ENCODE measurements around the gene PCNX1.

The PCNX1 gene

DNA sequence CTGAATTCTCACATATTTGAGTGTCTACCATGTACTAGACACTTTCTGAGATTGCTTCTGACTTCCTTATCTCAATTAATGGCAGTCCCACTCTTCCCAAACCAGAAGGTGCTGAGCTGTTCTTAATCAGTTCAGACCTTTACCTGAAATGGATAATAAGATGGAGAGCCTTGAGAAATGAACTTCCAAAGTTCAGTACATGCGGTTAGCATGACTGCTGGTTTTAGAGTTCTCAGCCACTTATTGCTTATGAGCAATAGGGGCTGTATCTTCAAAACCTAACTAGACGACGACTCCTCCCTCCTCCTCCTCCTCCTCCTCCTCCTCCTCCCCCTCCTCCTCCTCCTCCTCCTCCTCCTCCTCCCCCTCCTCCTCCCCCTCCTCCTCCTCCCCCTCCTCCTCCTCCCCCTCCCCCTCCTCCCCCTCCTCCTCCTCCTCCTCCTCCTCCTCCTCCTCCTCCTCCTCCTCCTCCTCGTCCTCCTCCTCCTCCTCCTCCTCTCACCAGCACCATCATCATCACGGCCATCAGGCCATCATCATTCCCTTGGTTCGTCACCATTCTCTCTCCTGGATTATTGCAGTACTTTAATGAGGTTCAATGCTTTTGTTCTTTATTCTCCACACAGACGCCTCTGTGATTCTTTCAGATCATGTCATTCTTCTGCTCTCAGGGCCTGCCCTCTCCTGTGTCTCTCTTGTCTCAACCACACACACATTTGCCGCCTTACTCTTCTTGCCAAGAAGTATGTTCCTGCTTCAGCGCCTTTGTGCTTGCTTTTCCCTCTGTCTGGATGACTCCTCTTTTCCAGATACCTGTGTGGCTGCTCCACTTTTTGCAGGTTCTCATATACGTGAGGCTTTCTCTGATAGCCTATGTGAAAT lies 2.7 kb downstream of the PCNX1 start:
- in situ Hi-C loops (cut with HindIII; ENCODE audit: low sequenced_read_pairs): no loop called here
- no peak for DNase-seq (ENCODE audit: low read depth)
- TF ChIP-seq, protein P1, sequence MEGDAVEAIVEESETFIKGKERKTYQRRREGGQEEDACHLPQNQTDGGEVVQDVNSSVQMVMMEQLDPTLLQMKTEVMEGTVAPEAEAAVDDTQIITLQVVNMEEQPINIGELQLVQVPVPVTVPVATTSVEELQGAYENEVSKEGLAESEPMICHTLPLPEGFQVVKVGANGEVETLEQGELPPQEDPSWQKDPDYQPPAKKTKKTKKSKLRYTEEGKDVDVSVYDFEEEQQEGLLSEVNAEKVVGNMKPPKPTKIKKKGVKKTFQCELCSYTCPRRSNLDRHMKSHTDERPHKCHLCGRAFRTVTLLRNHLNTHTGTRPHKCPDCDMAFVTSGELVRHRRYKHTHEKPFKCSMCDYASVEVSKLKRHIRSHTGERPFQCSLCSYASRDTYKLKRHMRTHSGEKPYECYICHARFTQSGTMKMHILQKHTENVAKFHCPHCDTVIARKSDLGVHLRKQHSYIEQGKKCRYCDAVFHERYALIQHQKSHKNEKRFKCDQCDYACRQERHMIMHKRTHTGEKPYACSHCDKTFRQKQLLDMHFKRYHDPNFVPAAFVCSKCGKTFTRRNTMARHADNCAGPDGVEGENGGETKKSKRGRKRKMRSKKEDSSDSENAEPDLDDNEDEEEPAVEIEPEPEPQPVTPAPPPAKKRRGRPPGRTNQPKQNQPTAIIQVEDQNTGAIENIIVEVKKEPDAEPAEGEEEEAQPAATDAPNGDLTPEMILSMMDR (IDR thresholded peaks at IDR 0.05; ENCODE audit: low read depth, low read length, missing control alignments): no peak
- H3K4me3 ChIP-seq (ENCODE audit: low read depth, low read length): peak overlapping the region; percentile 74

DNA sequence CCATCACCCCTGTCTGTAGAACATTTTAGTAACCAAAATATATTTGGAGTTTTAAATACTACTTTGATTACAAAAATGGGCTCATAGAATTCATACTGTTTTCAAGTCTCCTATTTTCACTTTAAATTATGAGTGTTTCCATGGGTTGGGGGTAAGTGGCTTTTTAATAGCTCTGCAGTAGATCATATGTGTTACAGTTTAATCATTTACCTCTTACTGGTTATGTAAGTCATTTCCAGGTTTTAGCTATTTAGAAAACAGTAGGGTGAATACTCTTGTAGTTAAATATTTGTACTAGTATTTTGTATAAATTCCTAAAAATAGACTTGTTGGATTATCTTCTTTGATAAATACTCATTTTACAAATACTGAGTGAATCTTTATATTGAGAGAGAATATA lies 8.2 kb downstream of the PCNX1 start:
- in situ Hi-C loops (cut with HindIII; ENCODE audit: low sequenced_read_pairs): no loop called here
- H3K4me3 ChIP-seq (ENCODE audit: low read depth, low read length): no peak overlapping the region
- DNase-seq (ENCODE audit: low read depth): no peak
- TF ChIP-seq, protein P1 (IDR thresholded peaks at IDR 0.05; ENCODE audit: low read depth, low read length, missing control alignments): no peak

DNA sequence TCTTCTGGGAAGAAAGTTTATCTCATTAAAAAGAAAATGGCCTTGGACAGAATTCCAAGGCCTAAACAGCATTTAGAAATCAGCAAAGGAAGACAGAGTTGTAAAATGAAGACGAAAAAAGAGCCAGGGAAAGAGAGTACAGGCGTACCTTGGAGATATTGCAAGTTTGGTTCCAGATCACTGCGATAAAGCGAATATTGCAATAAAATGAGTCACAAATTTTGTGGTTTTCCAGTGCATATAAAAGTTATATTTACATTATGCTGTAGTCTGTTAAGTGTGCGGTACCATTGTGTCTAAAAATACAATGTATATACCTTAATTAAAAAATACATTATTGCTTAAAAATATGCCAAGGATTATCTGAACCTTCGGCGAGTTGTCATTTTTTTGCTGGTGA lies 9.0 kb downstream of the PCNX1 start:
- in situ Hi-C loops (cut with HindIII; ENCODE audit: low sequenced_read_pairs): no loop called here
- no peak overlapping the region for H3K4me3 ChIP-seq (ENCODE audit: low read depth, low read length)
- TF ChIP-seq, protein P1 (IDR thresholded peaks at IDR 0.05; ENCODE audit: low read depth, low read length, missing control alignments): no peak
- DNase-seq (ENCODE audit: low read depth): no peak

DNA sequence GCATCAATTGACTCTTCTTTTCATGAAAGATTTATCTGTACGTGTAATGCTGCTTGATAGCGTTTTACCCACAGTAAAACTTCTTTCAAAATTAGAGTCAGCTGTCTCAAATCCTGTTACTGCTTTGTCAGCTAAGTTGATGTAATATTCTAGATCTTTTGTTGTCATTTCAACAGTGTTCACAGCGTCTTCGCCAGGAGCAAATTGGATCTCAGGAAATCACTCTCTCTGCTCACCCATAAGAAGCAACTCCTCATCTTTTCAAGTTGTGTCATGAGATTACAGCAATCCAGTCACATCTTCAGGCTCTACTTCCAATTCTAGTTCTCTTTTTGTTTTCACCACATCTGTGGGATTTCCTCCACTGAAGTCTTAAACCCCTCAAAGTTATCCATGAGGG lies 9.5 kb downstream of the PCNX1 start:
- TF ChIP-seq, protein P1 (IDR thresholded peaks at IDR 0.05; ENCODE audit: low read depth, low read length, missing control alignments): no peak
- in situ Hi-C loops (cut with HindIII; ENCODE audit: low sequenced_read_pairs): no loop called here
- DNase-seq (ENCODE audit: low read depth): no peak
- no peak overlapping the region for H3K4me3 ChIP-seq (ENCODE audit: low read depth, low read length)

DNA sequence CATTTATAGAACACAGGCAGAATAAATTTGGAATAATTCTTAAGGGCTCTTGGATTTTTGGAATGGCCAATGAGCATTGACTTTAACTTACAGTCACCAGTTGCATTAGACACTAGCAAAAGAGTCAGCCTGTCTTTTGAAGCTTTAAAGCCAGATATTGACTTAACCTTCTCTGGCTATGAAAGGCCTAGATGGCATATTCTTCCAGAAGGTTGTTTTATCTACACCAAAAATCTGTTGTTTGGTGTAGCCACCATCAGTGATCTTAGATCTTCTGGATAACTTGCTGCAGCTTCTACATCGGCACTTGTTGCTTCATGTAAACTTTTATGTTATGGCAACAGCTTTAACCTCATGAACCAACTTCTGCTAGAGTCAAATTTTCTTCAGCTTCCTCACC lies 10.4 kb downstream of the PCNX1 start:
- DNase-seq (ENCODE audit: low read depth): no peak
- TF ChIP-seq, protein P1 (IDR thresholded peaks at IDR 0.05; ENCODE audit: low read depth, low read length, missing control alignments): no peak
- in situ Hi-C loops (cut with HindIII; ENCODE audit: low sequenced_read_pairs): no loop called here
- no peak overlapping the region for H3K4me3 ChIP-seq (ENCODE audit: low read depth, low read length)

DNA sequence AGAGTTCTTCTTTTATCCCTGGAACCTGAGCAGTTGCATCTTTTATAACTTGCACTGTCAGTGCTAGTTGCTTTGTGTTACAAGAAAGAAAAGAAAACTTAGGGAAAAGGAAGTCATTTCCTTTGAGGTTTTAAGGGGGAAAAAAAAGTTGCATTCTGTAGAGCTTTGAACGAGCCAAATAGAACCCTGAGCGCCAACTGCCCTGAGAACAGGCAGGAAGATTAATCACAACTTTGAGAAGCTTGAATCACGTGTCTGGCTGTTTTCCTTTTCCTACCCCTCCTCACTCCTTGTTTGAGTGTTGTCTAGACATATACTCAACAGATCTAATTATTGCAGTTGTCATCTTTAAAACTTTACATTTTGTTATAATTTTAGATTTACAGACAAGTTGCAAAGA lies 12.5 kb downstream of the PCNX1 start:
- TF ChIP-seq, protein P1 (IDR thresholded peaks at IDR 0.05; ENCODE audit: low read depth, low read length, missing control alignments): no peak
- in situ Hi-C loops (cut with HindIII; ENCODE audit: low sequenced_read_pairs): no loop called here
- no peak overlapping the region for H3K4me3 ChIP-seq (ENCODE audit: low read depth, low read length)
- DNase-seq (ENCODE audit: low read depth): no peak
